ENCODE data around the gene SMIM10L1.

Gene SMIM10L1

DNA sequence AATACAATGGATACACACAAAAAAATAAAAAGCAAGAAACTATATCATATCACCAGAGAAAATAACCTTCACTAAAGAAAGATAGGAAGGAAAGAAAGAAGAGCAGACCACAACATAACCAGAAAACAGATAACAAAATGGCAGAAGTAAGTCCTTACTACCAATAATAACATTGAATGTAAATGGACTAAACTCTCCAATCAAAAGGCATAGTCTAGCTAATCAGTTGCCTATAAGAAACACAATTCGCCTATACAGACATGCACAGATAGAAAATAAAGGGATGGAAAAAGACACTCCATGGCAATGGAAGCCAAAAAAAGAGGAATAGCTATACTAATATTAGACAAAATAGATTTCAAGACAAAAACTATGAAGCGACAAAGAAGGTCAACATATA lies 27.6 kb upstream of the SMIM10L1 start:
- H3K4me3 ChIP-seq (ENCODE audit: low read depth, low read length), result no peak overlapping the region
- TF ChIP-seq, protein P1, sequence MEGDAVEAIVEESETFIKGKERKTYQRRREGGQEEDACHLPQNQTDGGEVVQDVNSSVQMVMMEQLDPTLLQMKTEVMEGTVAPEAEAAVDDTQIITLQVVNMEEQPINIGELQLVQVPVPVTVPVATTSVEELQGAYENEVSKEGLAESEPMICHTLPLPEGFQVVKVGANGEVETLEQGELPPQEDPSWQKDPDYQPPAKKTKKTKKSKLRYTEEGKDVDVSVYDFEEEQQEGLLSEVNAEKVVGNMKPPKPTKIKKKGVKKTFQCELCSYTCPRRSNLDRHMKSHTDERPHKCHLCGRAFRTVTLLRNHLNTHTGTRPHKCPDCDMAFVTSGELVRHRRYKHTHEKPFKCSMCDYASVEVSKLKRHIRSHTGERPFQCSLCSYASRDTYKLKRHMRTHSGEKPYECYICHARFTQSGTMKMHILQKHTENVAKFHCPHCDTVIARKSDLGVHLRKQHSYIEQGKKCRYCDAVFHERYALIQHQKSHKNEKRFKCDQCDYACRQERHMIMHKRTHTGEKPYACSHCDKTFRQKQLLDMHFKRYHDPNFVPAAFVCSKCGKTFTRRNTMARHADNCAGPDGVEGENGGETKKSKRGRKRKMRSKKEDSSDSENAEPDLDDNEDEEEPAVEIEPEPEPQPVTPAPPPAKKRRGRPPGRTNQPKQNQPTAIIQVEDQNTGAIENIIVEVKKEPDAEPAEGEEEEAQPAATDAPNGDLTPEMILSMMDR (IDR thresholded peaks at IDR 0.05; ENCODE audit: borderline replicate concordance, insufficient read depth, low read depth, low read length), result no peak

DNA sequence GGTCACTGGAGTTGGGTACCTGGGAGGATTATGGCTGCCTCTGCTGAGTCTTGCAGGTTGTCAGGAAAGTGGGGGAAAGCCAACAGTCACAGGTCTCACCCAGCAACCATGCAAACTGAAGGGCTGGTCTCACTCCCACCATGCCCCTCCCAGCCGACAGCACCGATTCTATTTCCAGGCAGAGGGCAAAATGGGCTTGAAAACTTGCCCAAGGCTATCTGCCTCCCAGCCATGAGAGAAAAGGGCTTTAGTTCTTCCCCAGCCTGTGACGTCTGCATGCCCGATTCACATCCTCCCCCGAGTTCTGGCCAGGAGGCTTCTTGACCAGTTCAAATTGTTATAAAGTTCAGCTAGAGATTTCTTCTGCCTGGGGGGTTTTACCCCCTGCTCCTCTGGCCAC lies 26.7 kb upstream of the SMIM10L1 start:
- H3K4me3 ChIP-seq (ENCODE audit: low read depth, low read length), result no peak overlapping the region
- TF ChIP-seq, protein P1 (IDR thresholded peaks at IDR 0.05; ENCODE audit: borderline replicate concordance, insufficient read depth, low read depth, low read length), result no peak

DNA sequence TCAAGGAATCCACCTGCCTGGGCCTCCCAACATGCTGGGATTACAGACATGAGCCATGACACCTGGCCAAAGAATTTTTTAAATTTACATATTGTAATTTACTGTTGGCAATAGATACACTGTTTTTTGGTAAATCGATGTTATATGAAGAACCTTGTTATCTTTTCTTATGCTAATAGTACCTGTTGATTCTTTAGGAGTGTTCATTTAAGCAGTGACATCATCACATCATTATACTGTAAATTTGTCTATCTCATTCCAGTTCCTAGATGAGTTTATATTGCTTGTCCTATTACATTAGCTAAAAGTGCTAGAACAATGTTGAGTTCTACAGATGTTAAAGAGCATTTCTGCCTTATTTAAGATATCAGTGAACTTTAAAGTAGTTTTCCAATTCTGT lies 23.6 kb upstream of the SMIM10L1 start:
- TF ChIP-seq, protein P1 (IDR thresholded peaks at IDR 0.05; ENCODE audit: borderline replicate concordance, insufficient read depth, low read depth, low read length), result no peak

DNA sequence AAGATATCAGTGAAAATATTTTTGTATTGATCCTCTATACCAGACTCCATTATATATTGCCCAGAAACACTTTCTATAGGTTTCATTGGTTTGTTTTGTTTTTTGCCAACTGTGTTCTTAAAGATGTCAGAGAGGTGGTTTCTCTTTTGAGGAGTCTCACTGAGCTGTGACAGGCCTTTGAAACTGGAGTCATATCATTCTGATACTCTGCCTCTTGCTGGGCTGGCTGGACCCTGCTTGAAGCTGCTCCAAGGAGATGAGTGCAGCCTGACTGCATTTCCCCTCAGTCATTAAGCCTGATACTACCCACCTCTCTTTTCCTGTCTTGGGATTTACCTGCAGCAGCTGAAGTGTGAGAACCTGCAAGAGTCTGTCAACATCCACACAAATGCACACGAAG lies 20.2 kb upstream of the SMIM10L1 start:
- no peak overlapping the region for H3K4me3 ChIP-seq (ENCODE audit: low read depth, low read length)
- TF ChIP-seq, protein P1 (IDR thresholded peaks at IDR 0.05; ENCODE audit: borderline replicate concordance, insufficient read depth, low read depth, low read length), result no peak

More for the DNA sequence above, 23.6 kb upstream of the SMIM10L1 start:
- H3K4me3 ChIP-seq (ENCODE audit: low read depth, low read length), result no peak overlapping the region

DNA sequence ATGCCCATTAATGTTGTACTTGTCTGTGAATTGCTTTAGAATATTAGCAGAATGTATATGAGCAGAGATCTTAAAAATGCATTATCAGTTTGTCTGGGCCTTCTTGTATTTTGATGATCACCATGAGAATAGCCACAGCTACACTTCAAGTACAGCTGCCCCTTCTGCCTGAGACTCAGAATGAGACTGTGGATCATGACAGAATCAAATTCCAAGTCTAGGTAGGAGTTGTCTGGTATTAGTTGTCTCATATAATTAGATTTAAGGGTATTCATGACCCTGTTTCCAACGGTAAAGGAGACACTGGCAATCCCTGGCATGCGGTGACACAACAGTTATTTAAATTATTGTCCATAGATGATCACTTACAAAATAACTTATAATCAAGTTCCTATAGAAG lies 18.3 kb upstream of the SMIM10L1 start:
- TF ChIP-seq, protein P1 (IDR thresholded peaks at IDR 0.05; ENCODE audit: borderline replicate concordance, insufficient read depth, low read depth, low read length), result no peak
- H3K4me3 ChIP-seq (ENCODE audit: low read depth, low read length), result no peak overlapping the region

DNA sequence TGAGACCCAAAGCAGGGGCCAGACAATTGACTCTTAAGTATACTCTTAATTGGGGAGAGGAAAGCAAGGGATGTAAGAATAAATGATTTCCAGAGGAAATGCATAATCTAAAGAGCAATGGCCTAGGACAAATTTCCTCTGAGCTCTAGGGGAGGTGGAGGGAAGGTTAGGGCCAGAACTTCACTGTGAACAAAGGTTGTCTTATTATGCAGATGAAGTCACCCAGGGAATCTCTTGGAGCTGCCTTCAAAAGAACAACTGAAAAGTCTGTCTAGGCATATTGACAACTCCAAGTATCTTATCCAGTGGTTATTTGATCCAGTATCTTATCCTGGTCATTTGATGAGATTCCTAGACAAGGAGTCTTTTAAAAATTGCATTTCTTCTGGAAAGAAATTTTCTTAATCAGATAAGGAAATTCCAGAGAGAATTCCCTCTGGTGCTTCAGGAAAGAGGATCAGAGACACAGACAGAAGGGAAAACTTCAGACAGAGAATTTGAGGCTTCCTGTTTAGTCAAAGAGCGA lies 16.5 kb upstream of the SMIM10L1 start:
- TF ChIP-seq, protein P1 (IDR thresholded peaks at IDR 0.05; ENCODE audit: borderline replicate concordance, insufficient read depth, low read depth, low read length), result no peak
- H3K4me3 ChIP-seq (ENCODE audit: low read depth, low read length), result no peak overlapping the region

DNA sequence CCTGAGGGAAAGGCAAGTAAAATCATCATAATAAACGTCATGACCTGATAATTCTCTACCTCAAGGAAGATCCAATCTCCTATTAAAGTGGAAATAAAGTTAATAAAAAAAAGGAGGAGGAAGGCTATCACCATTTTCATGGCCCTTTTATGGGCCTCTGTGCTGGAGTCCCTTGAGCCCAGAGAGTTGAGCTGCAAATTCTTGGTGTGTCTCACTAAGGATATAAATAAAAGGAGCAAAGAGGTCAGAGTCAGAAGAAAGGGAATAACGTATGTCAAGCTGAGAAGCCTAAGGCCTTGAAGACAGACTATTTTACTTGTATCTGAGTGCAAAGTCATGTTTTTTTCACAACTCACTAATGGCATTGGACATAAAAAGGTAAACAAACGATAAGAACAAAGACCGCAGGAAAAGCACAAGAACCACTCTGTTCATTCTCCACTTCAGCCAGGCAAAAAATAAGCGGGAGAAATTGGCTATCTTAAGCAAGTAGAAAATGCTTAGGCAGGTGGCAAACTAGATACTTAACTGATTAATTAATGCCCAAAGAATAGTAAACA lies 12.0 kb upstream of the SMIM10L1 start:
- TF ChIP-seq, protein P1 (IDR thresholded peaks at IDR 0.05; ENCODE audit: borderline replicate concordance, insufficient read depth, low read depth, low read length), result no peak
- H3K4me3 ChIP-seq (ENCODE audit: low read depth, low read length), result no peak overlapping the region
